NT2/D1 (cell line): Measurements from ENCODE around the gene STAT2.

ENCODE experiments used
- DNase-seq: peaks from one replicate; pipeline ENCODE4 v3.0.0-alpha.2; 2011; ENCODE audit warnings: low read depth, low spot score
- H3K27me3 ChIP-seq: 2 replicates; pipeline ENCODE4 v1.6.0; 2011; ENCODE audit warnings: mild to moderate bottlenecking; ENCODE audit not compliant: insufficient read length, insufficient read depth
- H3K36me3 ChIP-seq: 2 replicates; pipeline ENCODE4 v1.6.1; 2011; ENCODE audit warnings: mild to moderate bottlenecking, low read length, mixed read lengths; ENCODE audit not compliant: insufficient read depth, insufficient read length
- H3K4me1 ChIP-seq: 2 replicates; pipeline ENCODE4 v1.5.1; 2011; ENCODE audit not compliant: insufficient read depth, insufficient read length
- H3K4me3 ChIP-seq: 2 replicates; pipeline ENCODE4 v1.5.1; 2011; ENCODE audit warnings: low read depth; ENCODE audit not compliant: insufficient read length
- H3K9ac ChIP-seq: 2 replicates; pipeline ENCODE4 v1.6.0; 2011; ENCODE audit warnings: low read depth; ENCODE audit not compliant: insufficient read length
- H3K9me3 ChIP-seq: 2 replicates; pipeline ENCODE4 v1.5.1; 2011; ENCODE audit warnings: mild to moderate bottlenecking, low read length; ENCODE audit not compliant: insufficient read depth
- SUZ12 ChIP-seq: IDR thresholded peaks from 2 replicates; pipeline ENCODE4 v1.6.1; 2011; ENCODE audit not compliant: insufficient read length, insufficient read depth; ENCODE audit errors: extremely low read depth
- YY1 ChIP-seq: IDR thresholded peaks from 2 replicates; pipeline ENCODE4 v1.6.1; 2011; ENCODE audit not compliant: insufficient read length, insufficient read depth
- ZNF274 ChIP-seq: IDR thresholded peaks from 2 replicates; pipeline ENCODE4 v1.6.1; 2011; ENCODE audit warnings: mild to moderate bottlenecking, low read depth, low read length

Gene STAT2

DNA sequence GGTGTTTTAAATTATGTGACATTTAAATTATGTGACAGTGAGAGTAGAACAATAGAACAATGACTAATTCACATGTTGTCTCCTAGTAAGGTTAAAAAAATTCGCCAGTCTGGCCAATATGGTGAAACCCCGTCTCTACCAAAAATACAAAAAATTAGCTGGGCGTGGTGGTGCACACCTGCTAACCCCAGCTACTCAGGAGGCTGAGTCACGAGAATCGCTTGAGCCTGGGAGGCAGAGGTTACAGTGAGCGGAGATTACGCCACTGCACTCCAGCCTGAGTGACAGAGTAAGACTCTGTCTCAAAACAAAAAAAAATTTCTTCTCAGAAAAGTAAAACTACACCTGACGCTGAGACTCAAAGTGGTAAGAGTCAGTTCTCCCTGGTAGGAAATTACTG, 62.5 kb downstream of the STAT2 start:
- Histone ChIP-seq H3K4me3 (no peak overlapping the region), H3K36me3 (peaks cover 67% of the 10 kb centered on the region), H3K27me3 (no peaks in the 10 kb centered on the region), H3K4me1 (peaks cover 2% of the 10 kb centered on the region), H3K9ac (no peak overlapping the region), H3K9me3 (no peaks in the 10 kb centered on the region)
- no peak for DNase-seq
- TF ChIP-seq SUZ12 (no peak), YY1 (no peak)

DNA sequence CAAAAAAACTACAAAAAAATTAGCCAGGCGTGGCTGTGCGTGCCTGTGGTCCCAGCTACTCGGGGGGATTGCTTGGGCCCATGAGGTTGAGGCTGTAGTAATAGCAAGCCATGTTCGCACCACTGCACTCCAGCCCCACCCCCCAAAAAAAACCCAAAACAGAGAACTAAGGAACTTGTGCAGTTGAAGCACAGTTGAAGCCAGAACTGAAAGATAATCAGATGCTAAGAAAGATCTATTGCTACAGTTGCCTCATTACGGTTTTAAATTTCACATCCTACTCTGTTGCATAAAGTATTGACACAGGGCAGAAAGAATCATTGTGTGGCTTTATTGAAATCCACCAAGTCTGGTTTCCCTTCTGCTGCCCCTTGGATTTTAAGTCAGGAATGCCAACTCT, 63.6 kb downstream of the STAT2 start:
- no peak for DNase-seq
- no peak overlapping the region for H3K4me3 ChIP-seq
- no peak overlapping the region for H3K9ac ChIP-seq
- peaks cover 2% of the 10 kb centered on the region for H3K4me1 ChIP-seq
- peaks cover 62% of the 10 kb centered on the region for H3K36me3 ChIP-seq
- no peak for TF ChIP-seq ZNF274
- no peak for TF ChIP-seq YY1
- no peak for TF ChIP-seq SUZ12
- no peaks in the 10 kb centered on the region for H3K9me3 ChIP-seq
- H3K27me3 ChIP-seq: no peaks in the 10 kb centered on the region

DNA sequence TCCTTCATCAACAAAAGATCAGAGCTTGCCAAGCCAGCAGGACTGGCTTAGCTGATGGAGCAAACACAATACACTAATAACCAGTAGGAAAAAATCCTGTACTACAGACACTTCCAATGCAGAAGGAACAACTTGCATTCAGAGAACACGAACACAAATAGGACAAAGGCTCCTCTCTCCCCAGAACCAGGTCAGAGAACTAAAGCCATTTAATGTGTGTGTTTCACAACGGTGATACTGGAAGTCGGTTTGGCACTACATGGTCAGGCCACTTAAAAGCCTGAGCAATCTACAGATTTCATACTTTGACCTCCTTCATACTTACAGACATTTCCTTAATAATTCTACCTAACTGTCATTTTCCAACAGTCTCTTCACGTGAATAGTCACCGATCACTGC, 66.1 kb downstream of the STAT2 start:
- Histone ChIP-seq H3K4me3 (no peak overlapping the region), H3K4me1 (no peaks in the 10 kb centered on the region), H3K9ac (no peak overlapping the region), H3K9me3 (no peaks in the 10 kb centered on the region), H3K27me3 (no peaks in the 10 kb centered on the region), H3K36me3 (peaks cover 77% of the 10 kb centered on the region)
- TF ChIP-seq YY1: no peak
- no peak for TF ChIP-seq ZNF274
- no peak for DNase-seq
